Measurements from ENCODE around the gene RNF213.

The RNF213 gene

GRCh38 chr17:80349751-80350150 is 89.1 kb downstream of the RNF213 start:
- Histone ChIP-seq H3K36me3 (ENCODE audit: insufficient read depth, low read length) (peaks cover 90% of the 10 kb centered on the region; the same call in 1 of the 2 replicates), H3K9me3 (ENCODE audit: insufficient read depth, low read depth, low read length) (no peaks in the 10 kb centered on the region), H3K4me2 (ENCODE audit: low read depth, low read length, poor library complexity, severe bottlenecking) (no peak overlapping the region), H3K9ac (ENCODE audit: low read depth, low read length, poor library complexity, severe bottlenecking) (no peak overlapping the region), H2AFZ (ENCODE audit: low read length) (no peak overlapping the region), H3K27me3 (ENCODE audit: insufficient read depth, low read length, poor library complexity, severe bottlenecking) (no peaks in the 10 kb centered on the region), H3K79me2 (ENCODE audit: insufficient read depth, low read length) (no peaks in the 10 kb centered on the region), H4K20me1 (ENCODE audit: insufficient read depth, low read length, poor library complexity, severe bottlenecking) (peaks cover 2% of the 10 kb centered on the region), H3K4me1 (ENCODE audit: insufficient read depth, low read length, poor library complexity, severe bottlenecking) (no peaks in the 10 kb centered on the region), H3K4me3 (ENCODE audit: low read length, poor library complexity, severe bottlenecking) (no peak overlapping the region), H3F3A (ENCODE audit: low read depth) (no peaks in the 10 kb centered on the region), H3K9me2 (replicated peaks; ENCODE audit: low read depth, low read length) (no peaks in the 10 kb centered on the region)
- TF ChIP-seq CTCF (conservative IDR thresholded peaks at IDR 0.05; ENCODE audit: low read length) (no peak), EZH2phosphoT487 (IDR thresholded peaks at IDR 0.05; ENCODE audit: borderline replicate concordance) (no peak)

- Histone ChIP-seq H3K36me3 (ENCODE audit: insufficient read depth, low read length) (peaks cover 68% of the 10 kb centered on the region; the same call in 1 of the 2 replicates), H3K79me2 (ENCODE audit: insufficient read depth, low read length) (no peaks in the 10 kb centered on the region), H3K4me1 (ENCODE audit: insufficient read depth, low read length, poor library complexity, severe bottlenecking) (no peaks in the 10 kb centered on the region), H3K4me2 (ENCODE audit: low read depth, low read length, poor library complexity, severe bottlenecking) (no peak overlapping the region), H4K20me1 (ENCODE audit: insufficient read depth, low read length, poor library complexity, severe bottlenecking) (peaks cover 2% of the 10 kb centered on the region), H3K4me3 (ENCODE audit: low read length, poor library complexity, severe bottlenecking) (no peak overlapping the region), H3K9ac (ENCODE audit: low read depth, low read length, poor library complexity, severe bottlenecking) (no peak overlapping the region), H3K9me3 (ENCODE audit: insufficient read depth, low read depth, low read length) (no peaks in the 10 kb centered on the region), H3K27me3 (ENCODE audit: insufficient read depth, low read length, poor library complexity, severe bottlenecking) (no peaks in the 10 kb centered on the region), H2AFZ (ENCODE audit: low read length) (no peak overlapping the region), H3F3A (ENCODE audit: low read depth) (no peaks in the 10 kb centered on the region), H3K9me2 (replicated peaks; ENCODE audit: low read depth, low read length) (no peaks in the 10 kb centered on the region)
- TF ChIP-seq EZH2phosphoT487 (IDR thresholded peaks at IDR 0.05; ENCODE audit: borderline replicate concordance) (no peak), CTCF (conservative IDR thresholded peaks at IDR 0.05; ENCODE audit: low read length) (no peak)
These were observed 91.7 kb downstream of the RNF213 start for GRCh38 chr17:80352216-80352895.

GRCh38 chr17:80352991-80353665 is 92.5 kb downstream of the RNF213 start:
- no peak for TF ChIP-seq CTCF (conservative IDR thresholded peaks at IDR 0.05; ENCODE audit: low read length)
- no peak for TF ChIP-seq EZH2phosphoT487 (IDR thresholded peaks at IDR 0.05; ENCODE audit: borderline replicate concordance)
- Histone ChIP-seq H2AFZ (ENCODE audit: low read length) (no peak overlapping the region), H3K36me3 (ENCODE audit: insufficient read depth, low read length) (peaks cover 60% of the 10 kb centered on the region; the same call in 1 of the 2 replicates)

More at GRCh38 chr17:80352991-80353665, 92.5 kb downstream of the RNF213 start:
- Histone ChIP-seq H3K9ac (ENCODE audit: low read depth, low read length, poor library complexity, severe bottlenecking) (no peak overlapping the region), H3K9me2 (replicated peaks; ENCODE audit: low read depth, low read length) (no peaks in the 10 kb centered on the region), H3K79me2 (ENCODE audit: insufficient read depth, low read length) (no peaks in the 10 kb centered on the region), H3K4me3 (ENCODE audit: low read length, poor library complexity, severe bottlenecking) (no peak overlapping the region), H3K27me3 (ENCODE audit: insufficient read depth, low read length, poor library complexity, severe bottlenecking) (no peaks in the 10 kb centered on the region), H3K9me3 (ENCODE audit: insufficient read depth, low read depth, low read length) (no peaks in the 10 kb centered on the region), H3K4me2 (ENCODE audit: low read depth, low read length, poor library complexity, severe bottlenecking) (no peak overlapping the region), H3K4me1 (ENCODE audit: insufficient read depth, low read length, poor library complexity, severe bottlenecking) (no peaks in the 10 kb centered on the region), H4K20me1 (ENCODE audit: insufficient read depth, low read length, poor library complexity, severe bottlenecking) (peaks cover 2% of the 10 kb centered on the region), H3F3A (ENCODE audit: low read depth) (no peaks in the 10 kb centered on the region)
